ENCODE measurements around the gene TICRR.

Gene TICRR

DNA sequence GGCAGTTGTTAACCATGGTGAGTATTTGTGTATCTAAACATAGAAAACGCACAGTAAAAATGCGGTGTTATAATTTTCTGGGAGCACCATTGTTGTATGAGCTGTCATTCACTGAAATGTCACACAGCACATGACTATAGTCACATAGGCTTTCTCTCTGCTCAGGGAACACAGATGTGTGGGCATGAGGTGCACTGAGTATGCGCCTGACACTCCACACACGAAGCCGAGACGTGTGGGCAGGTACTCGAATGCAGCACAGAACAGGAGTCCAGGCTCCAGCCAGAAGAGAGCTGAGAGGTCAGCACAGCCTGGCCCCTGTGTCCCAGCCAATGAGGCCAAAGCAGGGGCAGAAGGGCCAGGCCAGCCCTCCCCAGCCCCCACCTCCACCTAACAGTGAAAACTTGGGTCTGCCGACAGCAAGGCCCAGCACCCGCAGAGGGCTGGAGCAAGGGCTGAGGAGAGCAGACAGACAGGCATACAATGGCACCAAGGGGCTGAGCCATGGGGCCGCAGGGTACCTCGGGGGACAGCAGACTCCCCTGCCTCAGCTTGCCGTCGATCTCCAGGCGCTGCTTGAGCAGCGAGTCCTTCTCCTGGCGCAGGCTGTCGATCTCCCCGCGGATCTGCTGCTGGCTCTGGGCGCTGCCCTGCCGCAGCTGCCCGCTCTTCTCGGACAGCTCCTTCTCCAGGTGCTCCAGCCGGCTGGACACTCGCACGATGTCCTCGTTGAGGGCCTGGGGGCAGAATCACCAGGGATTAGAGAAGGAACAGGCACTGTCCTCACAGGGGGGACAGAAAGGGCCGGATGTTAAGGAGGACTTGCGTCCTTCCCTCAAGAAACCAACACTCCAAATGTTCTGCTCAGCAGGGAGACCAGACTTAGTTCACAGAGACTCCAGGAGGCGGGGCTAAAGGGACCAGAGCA lies 56.0 kb downstream of the TICRR start:
- no peak for DNase-seq

GRCh38 chr15:89631902-89632264 lies 56.6 kb downstream of the TICRR start:
- DNase-seq, result no peak

- DNase-seq, result no peak
Observed at GRCh38 chr15:89632563-89633430, 57.5 kb downstream of the TICRR start.

DNA sequence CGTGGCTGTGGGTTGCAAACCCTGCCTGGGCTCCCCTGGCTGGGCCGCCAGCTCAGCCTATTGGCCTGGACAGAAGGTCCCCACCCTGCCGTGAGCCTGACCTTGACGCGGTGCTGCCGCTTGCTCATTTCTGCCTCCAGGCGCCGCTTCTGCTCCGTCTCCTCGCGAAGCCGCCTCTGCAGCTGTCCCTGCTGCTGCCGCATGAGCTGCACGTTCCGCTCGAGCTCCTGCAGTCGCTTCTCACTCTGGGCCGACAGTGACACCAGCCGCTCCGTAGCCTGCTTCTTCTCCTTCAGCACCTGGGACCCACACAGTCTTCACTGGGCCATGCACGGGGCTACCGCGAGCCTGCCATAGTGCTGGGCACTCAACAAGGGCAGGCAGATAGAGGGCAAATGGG lies 58.3 kb downstream of the TICRR start:
- DNase-seq, result no peak

GRCh38 chr15:89640245-89640644 lies 65.0 kb downstream of the TICRR start:
- DNase-seq, result no peak

DNA sequence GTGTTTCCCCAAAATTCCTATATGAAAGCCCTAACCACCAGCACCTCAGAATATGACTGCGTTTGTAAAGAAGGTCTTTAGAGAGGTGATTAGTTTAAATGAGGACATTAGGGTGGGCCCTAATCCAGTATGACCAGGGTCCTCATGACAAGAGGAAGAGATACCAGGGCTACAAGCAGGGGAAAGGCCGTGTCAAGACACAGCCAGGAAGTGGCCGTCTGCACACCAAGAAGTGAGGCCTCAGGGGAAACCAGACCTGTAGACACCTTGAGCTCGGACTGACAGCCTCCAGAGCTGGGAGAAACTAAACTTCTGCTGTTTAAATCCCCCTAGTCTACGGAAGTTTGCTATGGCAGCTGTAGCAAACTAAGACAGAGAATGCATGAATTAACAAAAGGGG lies 65.8 kb downstream of the TICRR start:
- DNase-seq, result no peak

DNA sequence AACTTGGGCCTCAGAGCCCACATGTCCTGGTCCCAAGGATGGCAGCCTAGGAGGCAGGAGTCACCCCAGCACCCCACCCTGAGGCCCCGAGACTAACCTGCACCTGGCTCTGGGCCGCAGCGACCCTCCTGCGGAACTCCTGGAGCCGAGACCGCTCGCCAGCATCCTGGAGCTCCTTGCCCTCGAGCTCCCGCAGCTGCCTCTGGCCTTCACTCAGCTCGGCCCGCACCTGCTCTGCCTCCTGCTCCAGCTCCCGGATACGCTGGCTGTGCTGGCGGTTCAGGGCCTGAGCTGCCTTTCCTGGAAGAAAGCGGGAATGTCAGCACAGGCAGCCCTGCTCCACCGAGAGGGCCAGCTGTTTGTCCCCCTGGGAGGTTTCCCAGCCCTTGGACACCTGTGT lies 66.8 kb downstream of the TICRR start:
- DNase-seq, result no peak

- no peak for DNase-seq
Observed at GRCh38 chr15:89645680-89646079, 70.4 kb downstream of the TICRR start.

GRCh38 chr15:89646416-89647141 lies 71.3 kb downstream of the TICRR start:
- DNase-seq, result no peak

- no peak for DNase-seq
Observed at GRCh38 chr15:89647191-89647851, 72.1 kb downstream of the TICRR start.

- no peak for DNase-seq
Observed at GRCh38 chr15:89648106-89649012, 73.1 kb downstream of the TICRR start.

DNA sequence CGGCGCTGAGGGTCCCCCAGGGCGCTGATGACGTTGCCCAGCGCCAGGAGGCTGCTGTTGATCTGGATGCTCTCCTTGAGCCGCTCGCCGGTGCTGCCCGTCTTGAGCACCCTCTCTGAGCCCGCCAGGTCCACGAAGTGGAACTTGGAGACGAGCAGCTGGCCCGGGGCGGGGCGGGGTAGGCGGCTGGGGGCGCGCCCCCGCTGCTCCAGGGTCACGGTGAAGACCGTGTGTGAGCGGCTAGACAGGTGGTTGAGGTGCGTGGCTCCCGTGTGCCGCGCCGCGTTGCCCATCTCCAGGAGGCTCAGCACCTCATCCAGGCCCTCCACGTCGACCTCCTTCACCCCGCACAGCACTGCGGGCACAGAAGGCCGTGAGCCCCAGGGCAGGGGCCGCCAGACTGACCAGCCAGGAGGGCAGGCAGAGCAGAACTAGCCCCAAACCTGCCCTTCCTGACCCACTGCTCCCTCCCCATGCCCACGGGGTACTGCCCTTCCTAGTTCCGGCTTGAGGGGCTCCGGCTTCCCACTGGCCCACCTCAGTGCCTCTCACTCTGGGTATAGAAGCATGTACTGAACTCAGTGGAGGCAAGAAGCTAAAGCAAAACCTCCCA lies 73.8 kb downstream of the TICRR start:
- no peak for DNase-seq

- no peak for DNase-seq
Observed at GRCh38 chr15:89649716-89650115, 74.4 kb downstream of the TICRR start.

DNA sequence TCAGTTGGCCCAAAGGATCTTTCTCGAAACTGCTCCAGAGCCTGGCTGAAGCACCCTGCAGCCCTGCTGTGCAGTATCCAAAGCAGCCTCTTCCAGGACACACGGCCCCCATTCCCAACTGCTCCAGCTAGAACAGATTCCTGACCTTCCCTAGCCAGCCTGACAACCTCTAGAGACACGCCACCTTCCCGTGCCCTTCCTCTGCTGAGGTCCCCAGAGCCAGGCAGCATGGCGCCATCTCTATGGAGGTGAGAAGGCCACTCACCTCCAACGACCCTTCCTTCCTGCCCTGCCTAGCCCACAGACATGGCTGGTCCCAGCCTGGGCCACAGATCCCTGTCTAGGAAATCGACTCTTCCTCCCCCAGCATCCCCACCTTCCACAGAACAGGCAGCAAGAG lies 76.9 kb downstream of the TICRR start:
- no peak for DNase-seq

DNA sequence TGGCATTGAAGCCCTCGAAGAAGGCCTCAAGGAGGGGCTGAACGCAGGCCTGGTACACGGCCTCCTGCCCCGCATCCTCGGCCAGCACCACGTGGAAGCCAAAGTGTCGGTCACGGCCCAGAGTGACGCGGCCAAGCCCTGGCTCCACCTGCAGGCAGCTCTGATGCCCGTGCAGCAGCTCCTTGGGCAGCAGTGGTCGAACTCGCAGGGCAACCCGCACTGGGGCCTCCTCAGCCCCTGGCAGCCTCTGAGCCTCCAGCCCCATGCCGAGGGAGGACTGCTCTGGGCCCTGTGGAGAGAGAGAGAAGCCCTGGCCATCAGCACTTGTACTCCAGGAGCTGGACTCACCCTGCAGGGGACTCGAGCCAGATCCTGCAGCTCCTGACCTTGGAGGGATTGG lies 77.4 kb downstream of the TICRR start:
- no peak for DNase-seq

DNA sequence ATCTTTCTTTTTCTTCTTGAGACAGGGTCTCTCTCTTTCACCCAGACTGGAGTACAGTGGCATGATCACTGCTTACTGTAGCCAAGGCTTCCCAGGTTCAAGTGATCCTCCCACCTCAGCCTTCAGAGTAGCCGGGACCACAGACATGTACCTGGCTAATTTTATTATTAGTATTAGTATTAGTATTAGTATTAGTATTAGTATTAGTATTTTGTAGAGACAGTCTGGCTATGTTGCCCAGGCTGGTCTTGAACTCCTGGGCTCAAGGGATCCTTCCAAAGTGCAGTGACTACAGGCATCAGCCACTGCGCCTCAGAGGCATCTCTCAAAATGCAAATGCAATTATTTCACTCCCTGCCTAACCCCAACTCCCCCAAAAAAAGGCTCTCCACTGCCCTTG lies 78.3 kb downstream of the TICRR start:
- DNase-seq, result no peak

GRCh38 chr15:89654301-89654761 lies 79.1 kb downstream of the TICRR start:
- DNase-seq, result no peak

DNA sequence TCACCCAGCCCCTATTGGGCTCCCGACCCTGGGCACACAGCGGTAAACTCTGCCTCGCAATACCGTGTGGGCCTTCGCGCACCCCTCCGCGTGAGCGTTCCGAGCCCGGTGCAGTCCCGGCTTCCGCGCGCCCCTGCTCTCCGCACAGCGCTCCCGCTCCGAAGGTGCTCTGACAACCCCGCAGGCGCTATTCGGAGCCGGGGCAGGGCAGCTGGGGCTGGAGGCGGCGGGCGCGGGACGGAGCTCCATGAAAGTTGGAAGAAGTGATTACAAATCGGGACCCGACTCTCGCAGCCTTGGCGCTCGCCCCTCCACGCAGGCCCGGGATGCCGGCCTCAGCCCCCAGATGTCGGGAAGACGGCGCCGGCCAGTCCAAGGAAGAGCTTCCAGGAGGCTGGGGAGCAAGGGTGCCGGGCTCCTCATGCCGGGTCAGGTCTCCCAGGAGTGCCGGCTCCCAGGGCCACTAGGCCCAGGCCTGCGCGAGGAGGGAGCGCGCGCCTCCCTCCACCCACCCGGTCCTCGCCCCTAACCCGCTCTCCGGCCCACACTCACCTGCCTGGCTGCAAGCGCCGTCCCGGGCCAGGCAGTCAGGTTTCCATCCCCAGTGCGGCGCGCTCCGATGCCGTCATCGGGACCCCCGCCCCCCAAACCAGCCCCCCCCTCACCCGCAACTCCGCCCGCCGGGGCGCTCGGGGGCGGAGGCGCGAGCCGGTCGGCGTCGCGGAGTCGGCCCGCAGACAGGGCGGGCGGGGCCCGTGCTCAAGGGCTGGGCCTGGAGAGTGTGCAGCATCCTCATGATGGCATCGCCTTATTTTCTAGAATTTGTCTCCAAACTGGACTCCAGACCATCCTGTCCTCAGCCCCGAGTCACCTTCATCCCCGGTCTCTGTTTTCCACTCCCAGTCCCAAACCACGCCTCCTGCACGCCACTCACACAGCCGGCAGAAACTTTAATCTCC lies 79.9 kb downstream of the TICRR start, which contains the start of gene KIF7:
Gene KIF7 (minus strand): TSS at position 621 of the 959 bp plus-strand sequence. CDS start 2,537 bp downstream, outside the sequence.
- DNase-seq, result no peak

GRCh38 chr15:89656116-89656815 lies 81.0 kb downstream of the TICRR start:
- no peak for DNase-seq

Measured in DMS153 (cell line).